ENCODE results near the gene CTAG1A. TPM values are rescaled to one million over a fixed set of nuclear protein-coding genes. Genes with fewer than 3 reads are reported as not detected.

Gene CTAG1A
- total and polyA plus RNA-seq, 9 of the 15 experiments (the other 6 are each of a cell fraction or from before 2014, with no cell fraction given), result 0.32 TPM; not detected in 8

DNA sequence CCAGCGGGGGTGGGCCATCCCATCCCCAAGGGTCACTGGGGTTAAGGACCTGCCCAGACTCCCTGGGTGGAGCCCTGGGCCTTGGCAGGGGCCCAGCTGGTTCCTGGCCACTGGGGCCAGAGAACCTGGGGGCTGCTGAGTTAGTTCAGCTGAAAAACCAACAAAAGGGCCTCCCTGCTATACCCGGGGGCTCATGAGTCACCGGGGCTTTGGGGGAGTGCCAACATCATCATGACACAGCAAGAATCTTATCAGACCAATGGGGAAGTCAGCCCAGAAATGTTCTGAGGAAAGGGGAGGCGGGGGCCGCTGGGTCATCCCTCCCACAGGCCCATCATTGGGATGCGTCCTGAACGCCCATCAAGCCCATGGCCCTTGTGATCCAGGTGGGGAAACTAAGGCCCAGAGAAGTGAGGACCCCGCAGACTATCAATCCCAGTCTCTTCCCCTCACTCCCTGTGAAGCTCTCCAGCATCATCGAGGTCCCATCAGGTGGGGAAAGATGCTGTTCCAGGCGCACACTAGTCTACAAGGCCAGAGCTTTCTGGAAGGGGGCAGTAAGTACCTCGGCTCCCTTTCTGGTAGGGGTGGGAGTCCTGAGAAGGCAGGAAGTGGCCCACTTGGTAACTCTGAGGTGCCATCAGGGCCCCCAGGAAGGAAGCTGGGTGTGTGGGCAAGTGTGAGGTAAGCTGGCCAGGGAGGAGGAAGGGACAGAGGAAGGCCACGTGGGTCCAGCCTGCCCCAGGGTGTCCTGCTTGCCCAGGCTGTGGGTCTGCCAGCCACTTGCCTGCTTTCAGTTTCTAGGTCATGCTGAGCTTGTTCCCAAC lies 42.8 kb upstream of the CTAG1A start (continued):
- TF ChIP-seq, protein P1, sequence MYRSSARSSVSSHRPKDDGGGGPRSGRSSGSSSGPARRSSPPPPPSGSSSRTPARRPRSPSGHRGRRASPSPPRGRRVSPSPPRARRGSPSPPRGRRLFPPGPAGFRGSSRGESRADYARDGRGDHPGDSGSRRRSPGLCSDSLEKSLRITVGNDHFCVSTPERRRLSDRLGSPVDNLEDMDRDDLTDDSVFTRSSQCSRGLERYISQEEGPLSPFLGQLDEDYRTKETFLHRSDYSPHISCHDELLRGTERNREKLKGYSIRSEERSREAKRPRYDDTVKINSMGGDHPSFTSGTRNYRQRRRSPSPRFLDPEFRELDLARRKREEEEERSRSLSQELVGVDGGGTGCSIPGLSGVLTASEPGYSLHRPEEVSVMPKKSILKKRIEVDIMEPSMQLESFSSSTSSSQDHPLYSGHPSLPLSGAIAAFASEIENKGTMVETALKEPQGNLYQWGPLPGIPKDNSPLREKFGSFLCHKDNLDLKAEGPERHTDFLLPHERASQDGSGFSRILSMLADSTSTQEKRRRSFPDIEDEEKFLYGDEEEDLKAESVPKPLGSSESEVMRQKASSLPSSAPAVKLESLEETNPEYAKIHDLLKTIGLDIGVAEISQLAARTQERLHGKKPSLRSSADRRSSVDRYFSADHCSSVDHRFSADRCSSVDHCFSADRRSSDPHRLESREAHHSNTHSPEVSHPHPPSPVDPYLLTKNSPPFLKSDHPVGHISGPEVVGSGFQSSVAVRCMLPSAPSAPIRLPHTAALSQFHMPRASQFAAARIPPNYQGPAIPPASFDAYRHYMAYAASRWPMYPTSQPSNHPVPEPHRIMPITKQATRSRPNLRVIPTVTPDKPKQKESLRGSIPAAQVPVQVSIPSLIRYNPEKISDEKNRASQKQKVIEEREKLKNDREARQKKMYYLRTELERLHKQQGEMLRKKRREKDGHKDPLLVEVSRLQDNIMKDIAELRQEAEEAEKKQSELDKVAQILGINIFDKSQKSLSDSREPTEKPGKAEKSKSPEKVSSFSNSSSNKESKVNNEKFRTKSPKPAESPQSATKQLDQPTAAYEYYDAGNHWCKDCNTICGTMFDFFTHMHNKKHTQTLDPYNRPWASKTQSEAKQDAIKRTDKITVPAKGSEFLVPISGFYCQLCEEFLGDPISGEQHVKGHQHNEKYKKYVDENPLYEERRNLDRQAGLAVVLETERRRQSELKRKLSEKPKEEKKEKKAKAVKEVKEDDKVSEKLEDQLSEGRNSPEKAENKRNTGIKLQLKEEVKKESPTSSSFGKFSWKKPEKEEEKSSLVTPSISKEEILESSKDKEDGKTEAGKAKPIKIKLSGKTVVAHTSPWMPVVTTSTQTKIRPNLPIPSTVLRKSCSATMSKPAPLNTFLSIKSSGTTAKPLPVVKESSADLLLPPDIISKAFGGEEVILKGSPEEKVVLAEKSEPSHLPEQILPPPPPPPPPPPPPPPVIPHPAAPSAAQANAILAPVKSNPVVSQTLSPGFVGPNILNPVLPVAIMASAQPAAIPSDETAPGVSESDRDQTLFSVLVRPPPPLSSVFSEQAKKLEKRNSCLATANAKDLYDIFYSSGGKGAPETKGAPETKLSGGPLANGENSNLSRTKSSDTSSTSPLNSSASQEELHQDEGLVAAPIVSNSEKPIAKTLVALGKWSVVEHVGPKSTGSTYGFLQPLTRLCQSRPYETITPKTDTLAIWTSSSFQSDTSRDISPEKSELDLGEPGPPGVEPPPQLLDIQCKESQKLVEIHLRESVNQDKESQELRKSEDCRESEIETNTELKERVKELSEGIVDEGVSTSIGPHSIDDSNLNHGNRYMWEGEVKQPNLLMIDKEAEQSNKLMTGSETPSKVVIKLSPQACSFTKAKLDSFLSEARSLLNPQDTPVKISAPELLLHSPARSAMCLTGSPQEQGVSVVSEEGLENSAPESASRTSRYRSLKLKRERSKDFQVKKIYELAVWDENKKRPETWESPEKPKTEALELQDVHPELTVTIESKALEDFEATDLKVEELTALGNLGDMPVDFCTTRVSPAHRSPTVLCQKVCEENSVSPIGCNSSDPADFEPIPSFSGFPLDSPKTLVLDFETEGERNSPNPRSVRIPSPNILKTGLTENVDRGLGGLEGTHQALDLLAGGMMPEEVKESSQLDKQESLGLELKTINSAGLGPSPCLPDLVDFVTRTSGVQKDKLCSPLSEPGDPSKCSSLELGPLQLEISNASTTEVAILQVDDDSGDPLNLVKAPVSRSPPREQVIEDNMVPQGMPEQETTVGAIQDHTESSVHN (IDR thresholded peaks at IDR 0.05; ENCODE audit: borderline replicate concordance in 1 of 2, low read depth in 1 of 2), result peak in 1 of 2 experiments; percentile 91; a peak in 2 of 4 replicates
- no peak for TF ChIP-seq ZNF696 (CRISPR knock-in tag; conservative IDR thresholded peaks at IDR 0.05)
- TF ChIP-seq, protein P2, sequence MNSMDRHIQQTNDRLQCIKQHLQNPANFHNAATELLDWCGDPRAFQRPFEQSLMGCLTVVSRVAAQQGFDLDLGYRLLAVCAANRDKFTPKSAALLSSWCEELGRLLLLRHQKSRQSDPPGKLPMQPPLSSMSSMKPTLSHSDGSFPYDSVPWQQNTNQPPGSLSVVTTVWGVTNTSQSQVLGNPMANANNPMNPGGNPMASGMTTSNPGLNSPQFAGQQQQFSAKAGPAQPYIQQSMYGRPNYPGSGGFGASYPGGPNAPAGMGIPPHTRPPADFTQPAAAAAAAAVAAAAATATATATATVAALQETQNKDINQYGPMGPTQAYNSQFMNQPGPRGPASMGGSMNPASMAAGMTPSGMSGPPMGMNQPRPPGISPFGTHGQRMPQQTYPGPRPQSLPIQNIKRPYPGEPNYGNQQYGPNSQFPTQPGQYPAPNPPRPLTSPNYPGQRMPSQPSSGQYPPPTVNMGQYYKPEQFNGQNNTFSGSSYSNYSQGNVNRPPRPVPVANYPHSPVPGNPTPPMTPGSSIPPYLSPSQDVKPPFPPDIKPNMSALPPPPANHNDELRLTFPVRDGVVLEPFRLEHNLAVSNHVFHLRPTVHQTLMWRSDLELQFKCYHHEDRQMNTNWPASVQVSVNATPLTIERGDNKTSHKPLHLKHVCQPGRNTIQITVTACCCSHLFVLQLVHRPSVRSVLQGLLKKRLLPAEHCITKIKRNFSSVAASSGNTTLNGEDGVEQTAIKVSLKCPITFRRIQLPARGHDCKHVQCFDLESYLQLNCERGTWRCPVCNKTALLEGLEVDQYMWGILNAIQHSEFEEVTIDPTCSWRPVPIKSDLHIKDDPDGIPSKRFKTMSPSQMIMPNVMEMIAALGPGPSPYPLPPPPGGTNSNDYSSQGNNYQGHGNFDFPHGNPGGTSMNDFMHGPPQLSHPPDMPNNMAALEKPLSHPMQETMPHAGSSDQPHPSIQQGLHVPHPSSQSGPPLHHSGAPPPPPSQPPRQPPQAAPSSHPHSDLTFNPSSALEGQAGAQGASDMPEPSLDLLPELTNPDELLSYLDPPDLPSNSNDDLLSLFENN (IDR thresholded peaks at IDR 0.05; ENCODE audit: low read depth in 2 of 2, low read length in 2 of 2), result peak in 1 of 2 experiments; percentile 49; a peak in 2 of 4 replicates
- no peak for TF ChIP-seq EWSR1 (IDR thresholded peaks at IDR 0.05; ENCODE audit: borderline replicate concordance, low read depth, partially characterized antibody)
- no peak for TF ChIP-seq KAT2B (IDR thresholded peaks at IDR 0.05; ENCODE audit: low read depth, low read length)
- TF ChIP-seq ZNF324 (CRISPR knock-in tag; IDR thresholded peaks at IDR 0.05), result no peak
- TF ChIP-seq, protein P3, sequence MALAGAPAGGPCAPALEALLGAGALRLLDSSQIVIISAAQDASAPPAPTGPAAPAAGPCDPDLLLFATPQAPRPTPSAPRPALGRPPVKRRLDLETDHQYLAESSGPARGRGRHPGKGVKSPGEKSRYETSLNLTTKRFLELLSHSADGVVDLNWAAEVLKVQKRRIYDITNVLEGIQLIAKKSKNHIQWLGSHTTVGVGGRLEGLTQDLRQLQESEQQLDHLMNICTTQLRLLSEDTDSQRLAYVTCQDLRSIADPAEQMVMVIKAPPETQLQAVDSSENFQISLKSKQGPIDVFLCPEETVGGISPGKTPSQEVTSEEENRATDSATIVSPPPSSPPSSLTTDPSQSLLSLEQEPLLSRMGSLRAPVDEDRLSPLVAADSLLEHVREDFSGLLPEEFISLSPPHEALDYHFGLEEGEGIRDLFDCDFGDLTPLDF (CRISPR knock-in tag; IDR thresholded peaks at IDR 0.05), result no peak
- no peak for TF ChIP-seq ZNF253 (CRISPR knock-in tag; conservative IDR thresholded peaks at IDR 0.05)
- TF ChIP-seq ZZZ3 (IDR thresholded peaks at IDR 0.05), result no peak
- TF ChIP-seq ZNF583 (CRISPR knock-in tag; IDR thresholded peaks at IDR 0.05), result 0 out of 2 replicates have a peak, but pooled peaks have one; percentile 51
- TF ChIP-seq SOX6 (IDR thresholded peaks at IDR 0.05), result peak; percentile 65; the same call in 1 of the 2 replicates
- TF ChIP-seq IFI16 (CRISPR knock-in tag; IDR thresholded peaks at IDR 0.05), result no peak
- TF ChIP-seq CREM (IDR thresholded peaks at IDR 0.05; ENCODE audit: low read depth), result peak; percentile 80
- TF ChIP-seq MCM7 (IDR thresholded peaks at IDR 0.05), result no peak
- no peak for TF ChIP-seq SRSF9 (IDR thresholded peaks at IDR 0.05; ENCODE audit: borderline replicate concordance, low read depth, low read length)
